GM06990 (cell line): ENCODE data around the gene EMILIN2.
"Not testable (repeated sequence)": the region's sequence is repeated elsewhere in the genome, so short reads cannot be mapped to it uniquely, and the experiment has no call there.

ENCODE experiments used
- DNase-seq: peaks from one replicate; pipeline ENCODE4 v3.0.0-alpha.2; 2011; ENCODE audit not compliant: insufficient read length; ENCODE audit errors: extremely low read depth
- H3K27me3 ChIP-seq: replicated peaks from 2 replicates; pipeline ENCODE4 v1.6.0; 2011; ENCODE audit warnings: low read length; ENCODE audit not compliant: control insufficient read depth, insufficient read depth
- H3K36me3 ChIP-seq: 2 replicates; pipeline ENCODE4 v1.5.1; 2011; ENCODE audit warnings: low read length; ENCODE audit not compliant: control insufficient read depth, insufficient read depth
- H3K4me3 ChIP-seq: replicated peaks from 2 replicates; pipeline ENCODE4 v1.5.1; 2011; ENCODE audit warnings: low read depth, mild to moderate bottlenecking, control low read depth, low read length
- CTCF ChIP-seq: IDR thresholded peaks from 2 replicates; pipeline ENCODE4 v1.5.1; 2011; ENCODE audit warnings: low read length, control low read depth, mild to moderate bottlenecking, inconsistent platforms; ENCODE audit not compliant: insufficient read depth, poor library complexity, severe bottlenecking

Gene EMILIN2

GRCh38 chr18:2853926-2854664 lies 7.3 kb downstream of the EMILIN2 start:
- Histone ChIP-seq H3K27me3 (no peaks in the 10 kb centered on the region), H3K4me3 (no peak overlapping the region), H3K36me3 (no peaks in the 10 kb centered on the region; the same call in 1 of the 2 replicates)
- TF ChIP-seq CTCF = no peak
- DNase-seq = no peak

GRCh38 chr18:2854875-2855274 lies 8.1 kb downstream of the EMILIN2 start:
- Histone ChIP-seq H3K27me3 (no peaks in the 10 kb centered on the region), H3K36me3 (no peaks in the 10 kb centered on the region; the same call in 1 of the 2 replicates), H3K4me3 (no peak overlapping the region)
- no peak for TF ChIP-seq CTCF
- no peak for DNase-seq

GRCh38 chr18:2855560-2856350 lies 8.9 kb downstream of the EMILIN2 start:
- no peak for TF ChIP-seq CTCF
- H3K36me3 ChIP-seq = no peaks in the 10 kb centered on the region; the same call in 1 of the 2 replicates
- no peak for DNase-seq
- no peak overlapping the region for H3K4me3 ChIP-seq
- H3K27me3 ChIP-seq = no peaks in the 10 kb centered on the region

GRCh38 chr18:2856547-2857170 lies 9.9 kb downstream of the EMILIN2 start:
- Histone ChIP-seq H3K27me3 (no peaks in the 10 kb centered on the region), H3K36me3 (no peaks in the 10 kb centered on the region; the same call in 1 of the 2 replicates), H3K4me3 (no peak overlapping the region)
- no peak for DNase-seq
- no peak for TF ChIP-seq CTCF

- no peak for TF ChIP-seq CTCF
- no peaks in the 10 kb centered on the region for H3K36me3 ChIP-seq
- no peak overlapping the region for H3K4me3 ChIP-seq
- no peaks in the 10 kb centered on the region for H3K27me3 ChIP-seq
- no peak for DNase-seq
Observed at GRCh38 chr18:2857491-2858131, 10.8 kb downstream of the EMILIN2 start.

GRCh38 chr18:2860397-2860796 lies 13.6 kb downstream of the EMILIN2 start:
- not testable (repeated sequence) for H3K27me3 ChIP-seq, DNase-seq, H3K4me3 ChIP-seq, H3K36me3 ChIP-seq

GRCh38 chr18:2863997-2864396 lies 17.2 kb downstream of the EMILIN2 start:
- not testable (repeated sequence) for H3K4me3 ChIP-seq, DNase-seq, H3K27me3 ChIP-seq, H3K36me3 ChIP-seq

GRCh38 chr18:2866465-2866864 lies 19.7 kb downstream of the EMILIN2 start:
- DNase-seq, H3K36me3 ChIP-seq, H3K27me3 ChIP-seq, H3K4me3 ChIP-seq: not testable (repeated sequence)
